Measurements from ENCODE around the gene PFDN4.

Gene PFDN4

DNA sequence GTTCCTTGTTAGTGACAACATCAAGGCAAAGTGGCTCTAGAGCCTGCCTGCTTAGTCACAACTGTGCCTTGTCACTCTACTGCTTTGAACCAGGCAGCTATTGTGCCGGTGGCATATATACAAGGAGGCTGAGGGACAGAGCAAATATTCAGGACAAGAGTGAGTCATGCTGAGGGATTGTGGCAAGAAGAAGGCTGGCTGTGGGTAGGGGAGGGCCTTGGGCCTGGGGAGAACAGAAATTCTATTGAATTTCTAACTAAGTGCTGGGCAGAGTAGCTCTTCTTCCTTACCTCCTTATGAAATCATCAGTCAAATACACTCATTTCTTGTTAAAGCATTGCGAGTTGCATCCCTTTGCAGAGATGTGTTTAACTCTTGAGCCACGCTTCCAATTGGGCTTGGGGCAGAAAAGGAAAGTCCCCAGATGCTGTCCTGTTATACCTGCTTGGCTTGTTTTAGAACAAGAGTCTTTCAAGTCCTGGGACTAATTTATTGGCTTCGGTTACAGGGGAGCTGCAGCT lies 59.7 kb downstream of the PFDN4 start:
- DNase-seq (ENCODE audit: low read depth in 1 of 2, low spot score in 1 of 2): no peak

DNA sequence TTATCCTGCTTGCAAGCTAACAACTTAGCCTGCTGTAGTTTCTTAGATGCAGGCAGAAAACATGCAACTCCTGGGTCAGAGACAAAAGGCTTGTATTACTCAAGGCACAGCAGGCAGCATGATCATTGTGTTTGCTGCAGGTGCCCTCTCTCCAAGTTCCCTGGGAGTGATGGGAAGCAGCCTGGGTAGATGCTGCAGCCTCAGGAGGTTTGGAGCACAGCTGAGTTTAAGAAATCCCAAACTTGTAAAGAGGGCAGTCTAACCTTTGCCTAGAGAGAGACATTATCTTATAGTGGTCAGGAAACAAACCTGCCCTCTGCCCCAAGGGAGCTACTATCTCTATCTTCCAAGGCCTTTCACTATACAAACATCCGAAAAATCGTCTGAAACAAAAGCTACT lies 61.1 kb downstream of the PFDN4 start:
- DNase-seq (ENCODE audit: low read depth in 1 of 2, low spot score in 1 of 2): no peak
